HepG2 (cell line): ENCODE results near the gene CTSA. TPM values are rescaled to one million over a fixed set of nuclear protein-coding genes. Genes with fewer than 3 reads are reported as not detected.

Source experiments
- ATAC-seq: fragments of 200-7000 bp; cut with Tn5 transposase; 3 replicates; pipeline ENCODE4 v1.9.1; 2020; ENCODE audit warnings: mild to moderate bottlenecking, moderate library complexity
- BruUV-seq: library from RNA; stranded (reverse); fragments of 400-500 nt; replicated peaks from 2 replicates; lab custom pipeline; 2021; lab: Mats Ljungman, UMichigan
- CTCF ChIA-PET: fragments of 300-600 bp; formaldehyde crosslinking; extraction: SDS; loops from one replicate; lab custom pipeline; 2021; ENCODE audit warnings: low total read pairs, inconsistent platforms, low intra/inter-chr PET ratio; lab: Yijun Ruan, JAX
- POLR2A ChIA-PET: fragments of 350-600 bp; sonication (Branson Sonifier 250); formaldehyde crosslinking; loops from one replicate; lab custom pipeline; 2020; ENCODE audit warnings: antibody characterized with exemption, inconsistent platforms; lab: Yijun Ruan, JAX
- DNase-seq: peaks from one replicate; pipeline ENCODE4 v3.0.0-alpha.2; 2015; ENCODE audit warnings: low spot score
- FAIRE-seq: peaks from 3 replicates; lab custom pipeline; 2011; peaks lifted over from hg19 to GRCh38; lab: Jason Lieb, UNC
- H2AFZ ChIP-seq: one replicate; pipeline ENCODE4 v1.6.1; 2011; ENCODE audit warnings: low read length, inconsistent platforms
- H3K27ac ChIP-seq: fragments of 300-600 bp; 3 replicates; pipeline ENCODE4 v1.8.0; 2011; ENCODE audit warnings: mixed run types, mild to moderate bottlenecking, mixed read lengths, low read length, inconsistent platforms; ENCODE audit not compliant: insufficient read depth; ENCODE audit errors: extremely low read length
- H3K27me3 ChIP-seq, 2 experiments: fragments of 200-600 bp in 1 of 2; 2 replicates in 1 of 2; 3 replicates in 1 of 2; pipeline versions ENCODE4 v1.6.0 to v1.8.0; 2011; ENCODE audit warnings: low read length in 2 of 2, mild to moderate bottlenecking in 2 of 2, moderate library complexity in 2 of 2, inconsistent platforms in 1 of 2; ENCODE audit not compliant: insufficient read depth in 2 of 2, control insufficient read depth in 1 of 2
- H3K36me3 ChIP-seq, 2 experiments: fragments of 200-600 bp in 1 of 2; replicated peaks in 1 of 2; 2 replicates in 1 of 2; 3 replicates in 1 of 2; pipeline versions ENCODE4 v1.5.1 to v1.8.0; 2011; ENCODE audit warnings: low read length in 2 of 2, inconsistent platforms in 1 of 2; ENCODE audit not compliant: insufficient read depth in 2 of 2, control insufficient read depth in 1 of 2
- H3K4me1 ChIP-seq: 2 replicates; pipeline ENCODE4 v1.5.1; 2012; ENCODE audit warnings: low read length, inconsistent platforms; ENCODE audit not compliant: insufficient read depth
- H3K4me2 ChIP-seq: 2 replicates; pipeline ENCODE4 v1.6.0; 2011; ENCODE audit warnings: low read depth, low read length, inconsistent platforms
- H3K4me3 ChIP-seq, 3 experiments: fragments of 200-600 bp in 1 of 3; sonication (generic), shearing (Covaris generic) in 1 of 3; replicated peaks in 1 of 3; 2 replicates each; pipeline ENCODE4 v1.5.1; 2011 to 2016; ENCODE audit warnings: low read length in 3 of 3, inconsistent platforms in 2 of 3, low read depth in 2 of 3, mild to moderate bottlenecking in 2 of 3, control low read depth in 1 of 3, mixed read lengths in 1 of 3; ENCODE audit not compliant: insufficient read depth in 1 of 3
- H3K79me2 ChIP-seq: one replicate; pipeline ENCODE4 v1.6.1; 2011; ENCODE audit warnings: low read length, inconsistent platforms; ENCODE audit not compliant: insufficient read depth
- H3K9ac ChIP-seq: 2 replicates; pipeline ENCODE4 v1.6.0; 2011; ENCODE audit warnings: mild to moderate bottlenecking, low read depth, low read length, inconsistent platforms; ENCODE audit not compliant: insufficient read depth
- H3K9me3 ChIP-seq: 2 replicates; pipeline ENCODE4 v1.5.1; 2012; ENCODE audit warnings: mild to moderate bottlenecking, low read length
- H4K20me1 ChIP-seq: 2 replicates; pipeline ENCODE4 v1.6.0; 2011; ENCODE audit warnings: inconsistent platforms, mild to moderate bottlenecking, low read length, moderate library complexity; ENCODE audit not compliant: insufficient read depth
- AGO2 ChIP-seq: fragments of 200-400 bp; formaldehyde crosslinking; optimal IDR thresholded peaks from 2 replicates; pipeline ENCODE3; 2017; ENCODE audit warnings: mild to moderate bottlenecking, low read depth, low read length, moderate library complexity
- ATF7-NPFF ChIP-seq: sonication (generic); formaldehyde crosslinking; IDR thresholded peaks from 2 replicates; pipeline ENCODE4 v1.8.1; 2023; ENCODE audit warnings: mild to moderate bottlenecking, low read depth, missing genetic modification reagents, moderate library complexity
- EED ChIP-seq: sonication (generic); formaldehyde crosslinking; IDR thresholded peaks from 2 replicates; pipeline ENCODE4 v1.5.0; 2020; ENCODE audit warnings: mild to moderate bottlenecking, missing genetic modification reagents
- KDM6A ChIP-seq: IDR thresholded peaks from 2 replicates; pipeline ENCODE4 v1.6.1; 2016; ENCODE audit warnings: low read depth
- PAF1 ChIP-seq: IDR thresholded peaks from 2 replicates; pipeline ENCODE4 v1.6.1; 2016; ENCODE audit warnings: missing genetic modification reagents, missing compliant biosample characterization
- POLR2A ChIP-seq, 2 experiments: IDR thresholded peaks; 2 replicates each; pipeline ENCODE4 v1.6.1; 2011; ENCODE audit warnings: low read depth in 2 of 2, low read length in 2 of 2, mild to moderate bottlenecking in 1 of 2, moderate library complexity in 1 of 2; ENCODE audit not compliant: insufficient read depth in 1 of 2
- POLR2AphosphoS2 ChIP-seq: IDR thresholded peaks from 2 replicates; pipeline ENCODE4 v1.6.1; 2011; ENCODE audit warnings: low read depth, low read length, improper control_type of control experiment
- POLR2AphosphoS5 ChIP-seq: IDR thresholded peaks from 2 replicates; pipeline ENCODE4 v1.6.1; 2012; ENCODE audit warnings: low read depth, low read length
- PPARG ChIP-seq: conservative IDR thresholded peaks from 2 replicates; pipeline ENCODE4 v1.6.1; 2016; ENCODE audit warnings: missing biosample characterization, missing genetic modification reagents
- PRMT3 ChIP-seq: sonication (generic); formaldehyde crosslinking; IDR thresholded peaks from 2 replicates; pipeline ENCODE4 v1.8.1; 2022; ENCODE audit warnings: low read depth, mild to moderate bottlenecking, moderate library complexity, missing genetic modification reagents, borderline replicate concordance
- RBFOX2 ChIP-seq: fragments of 200-400 bp; formaldehyde crosslinking; IDR thresholded peaks from 2 replicates; pipeline ENCODE4 v1.6.1; 2017; ENCODE audit warnings: low read depth, mild to moderate bottlenecking, low read length
- SUZ12 ChIP-seq: fragments of 150-350 bp; IDR thresholded peaks from 2 replicates; pipeline ENCODE4 v1.6.1; 2014; ENCODE audit warnings: low read depth, low read length
- THAP7 ChIP-seq: sonication (generic); formaldehyde crosslinking; IDR thresholded peaks from 2 replicates; pipeline ENCODE4 v1.8.1; 2023; ENCODE audit warnings: mild to moderate bottlenecking, missing genetic modification reagents
- ZFP41 ChIP-seq: sonication (generic); formaldehyde crosslinking; IDR thresholded peaks from 2 replicates; pipeline ENCODE4 v1.4.0; 2020; ENCODE audit warnings: mild to moderate bottlenecking, missing genetic modification reagents, borderline replicate concordance
- ZNF12 ChIP-seq: sonication (generic); formaldehyde crosslinking; IDR thresholded peaks from 2 replicates; pipeline ENCODE4 v1.5.0; 2020; ENCODE audit warnings: missing genetic modification reagents
- ZNF383 ChIP-seq: sonication (generic); formaldehyde crosslinking; IDR thresholded peaks from 2 replicates; pipeline ENCODE4 v1.4.0; 2020; ENCODE audit warnings: missing genetic modification reagents, mild to moderate bottlenecking, borderline replicate concordance
- ZNF724P ChIP-seq: sonication (generic); formaldehyde crosslinking; IDR thresholded peaks from 2 replicates; pipeline ENCODE4 v1.8.0; 2022; ENCODE audit warnings: missing genetic modification reagents, borderline replicate concordance
- ZNF83 ChIP-seq: sonication (generic); formaldehyde crosslinking; IDR thresholded peaks from 2 replicates; pipeline ENCODE4 v1.4.0; 2020; ENCODE audit warnings: missing genetic modification reagents, mild to moderate bottlenecking, borderline replicate concordance
- ZNF891 ChIP-seq: sonication (generic); formaldehyde crosslinking; IDR thresholded peaks from 2 replicates; pipeline ENCODE4 v1.5.0; 2020; ENCODE audit warnings: mild to moderate bottlenecking, missing genetic modification reagents
- WGBS: methylation state at CpG from one replicate; pipeline ENCODE4 v1.1.6; 2017; ENCODE audit warnings: low lambda C conversion rate; 5-methylcytosine and 5-hydroxymethylcytosine counted together
- in situ Hi-C: cut with HindIII; loops from 2 replicates; pipeline ENCODE4 v1.10.0; 2017; ENCODE audit warnings: low pct_unique_long_range_greater_than_20kb; ENCODE audit not compliant: extremely low pct_ligation_motif_present
- intact Hi-C: fragments of 100-400 bp; cut with micrococcal nuclease; formaldehyde crosslinking; loops from one replicate; pipeline ENCODE4 v1.10.0; 2022; ENCODE audit not compliant: unreplicated experiment
- polyA plus RNA-seq, 8 experiments: library from polyadenylated mRNA; depleted of rRNA in 3 of 8; stranded (reverse) in 7 of 8; unstranded in 1 of 8; fragments of >200 nt; fragmentation: Illumina TruSeq in 4 of 8; extraction: Trizol in 4 of 8; gene quantifications; 2 replicates each; pipeline versions ENCODE4 v1.2.1 to v1.2.3, GENCODE V29; 2011 to 2016; ENCODE audit warnings: low read depth in 4 of 8, missing spikeins in 1 of 8, mixed read lengths in 1 of 8; ENCODE audit not compliant: insufficient read depth in 1 of 8
- total RNA-seq, 5 experiments: library from RNA; depleted of rRNA; stranded (reverse); fragments of >200 nt; fragmentation: Illumina TruSeq; extraction: Trizol; gene quantifications; 2 replicates each; pipeline ENCODE4 v1.2.3, GENCODE V29; 2016; ENCODE audit warnings: low read depth in 1 of 5
- TF ChIP-seq, protein P1 (sequence below): sonication (generic); formaldehyde crosslinking; IDR thresholded peaks from 2 replicates; pipeline ENCODE4 v1.5.0; 2020; ENCODE audit warnings: missing genetic modification reagents, mild to moderate bottlenecking, borderline replicate concordance
- TF ChIP-seq, protein P2 (sequence below): sonication (generic); formaldehyde crosslinking; conservative IDR thresholded peaks from 2 replicates; pipeline ENCODE4 v1.8.0; 2022; ENCODE audit warnings: mild to moderate bottlenecking, moderate library complexity, missing genetic modification reagents

Gene CTSA
- total and polyA plus RNA-seq, 2 of the 13 experiments (the other 11 are each of a cell fraction or from before 2014, with no cell fraction given) = 202 to 231 TPM

GRCh38 chr20:45948261-45948733 is 57.2 kb downstream of the CTSA start:
- CTCF ChIA-PET = no interaction called here
- H3K9ac ChIP-seq = no peak overlapping the region
- BruUV-seq = no TSS peak
- H3K27me3 ChIP-seq = no peaks in the 10 kb centered on the region
- no peak overlapping the region for H3K4me3 ChIP-seq
- no peak overlapping the region for H3K27ac ChIP-seq
- no peaks in the 10 kb centered on the region for H3K79me2 ChIP-seq
- in situ Hi-C loops (loop anchor here (5.0 kb wide), 1 partner anchor 121 kb away; the partner anchor contains the start of gene TNNC2), intact Hi-C loops (no loop called here)
- WGBS = 96% methylated on average over 7 of the region's 7 CpGs
- no peak overlapping the region for H3K4me2 ChIP-seq
- peaks cover 30% of the 10 kb centered on the region for H3K4me1 ChIP-seq
- FAIRE-seq (no peak), ATAC-seq (peak; percentile 2; the same call in 2 of the 3 replicates), DNase-seq (no peak)
- peaks cover 53 to 91% of the 10 kb centered on the region in 2 experiments for H3K36me3 ChIP-seq
- no peaks in the 10 kb centered on the region for H4K20me1 ChIP-seq
- POLR2A ChIA-PET = interaction anchor here (0.9 to 7.7 kb wide), 8 partner anchors 12 to 84 kb away, joined by 3 to 201 read pairs (median 3); partner anchors contain the start of genes CTSA, NEURL2, PCIF1 and ZNF335
- H2AFZ ChIP-seq = no peak overlapping the region
- H3K9me3 ChIP-seq = no peaks in the 10 kb centered on the region
- peak; percentile 78; the same call in 1 of the 2 replicates for TF ChIP-seq ZNF891 (CRISPR knock-in tag)
- peak in 1 of 2 experiments; percentile 38; a peak in 3 of 4 replicates for TF ChIP-seq POLR2A (IDR thresholded peaks at IDR 0.05; ENCODE audit: insufficient read depth in 1 of 2, low read depth in 2 of 2, low read length in 2 of 2)
- TF ChIP-seq ZNF12 (CRISPR knock-in tag) = no peak
- TF ChIP-seq POLR2AphosphoS5 = 0 out of 2 replicates have a peak, but pooled peaks have one; percentile 13
- TF ChIP-seq, protein P1, sequence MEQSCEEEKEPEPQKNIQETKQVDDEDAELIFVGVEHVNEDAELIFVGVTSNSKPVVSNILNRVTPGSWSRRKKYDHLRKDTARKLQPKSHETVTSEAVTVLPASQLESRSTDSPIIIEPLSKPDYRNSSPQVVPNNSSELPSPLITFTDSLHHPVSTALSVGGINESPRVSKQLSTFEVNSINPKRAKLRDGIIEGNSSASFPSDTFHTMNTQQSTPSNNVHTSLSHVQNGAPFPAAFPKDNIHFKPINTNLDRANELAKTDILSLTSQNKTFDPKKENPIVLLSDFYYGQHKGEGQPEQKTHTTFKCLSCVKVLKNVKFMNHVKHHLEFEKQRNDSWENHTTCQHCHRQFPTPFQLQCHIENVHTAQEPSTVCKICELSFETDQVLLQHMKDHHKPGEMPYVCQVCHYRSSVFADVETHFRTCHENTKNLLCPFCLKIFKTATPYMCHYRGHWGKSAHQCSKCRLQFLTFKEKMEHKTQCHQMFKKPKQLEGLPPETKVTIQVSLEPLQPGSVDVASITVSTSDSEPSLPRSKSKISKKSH = peak; percentile 49; the same call in 1 of the 2 replicates
- TF ChIP-seq EED (CRISPR knock-in tag) = 0 out of 2 replicates have a peak, but pooled peaks have one; percentile 64
- TF ChIP-seq PAF1 (CRISPR knock-in tag) = 0 out of 2 replicates have a peak, but pooled peaks have one; percentile 4
- no peak for TF ChIP-seq SUZ12
- TF ChIP-seq POLR2AphosphoS2 = peak; percentile 85
- TF ChIP-seq ZNF724P = 0 out of 2 replicates have a peak, but pooled peaks have one; percentile 56
- no peak for TF ChIP-seq ZNF383 (CRISPR knock-in tag)
- TF ChIP-seq RBFOX2 = peak; percentile 12; the same call in 1 of the 2 replicates
- peak; percentile 89 for TF ChIP-seq AGO2
- TF ChIP-seq, protein P2, sequence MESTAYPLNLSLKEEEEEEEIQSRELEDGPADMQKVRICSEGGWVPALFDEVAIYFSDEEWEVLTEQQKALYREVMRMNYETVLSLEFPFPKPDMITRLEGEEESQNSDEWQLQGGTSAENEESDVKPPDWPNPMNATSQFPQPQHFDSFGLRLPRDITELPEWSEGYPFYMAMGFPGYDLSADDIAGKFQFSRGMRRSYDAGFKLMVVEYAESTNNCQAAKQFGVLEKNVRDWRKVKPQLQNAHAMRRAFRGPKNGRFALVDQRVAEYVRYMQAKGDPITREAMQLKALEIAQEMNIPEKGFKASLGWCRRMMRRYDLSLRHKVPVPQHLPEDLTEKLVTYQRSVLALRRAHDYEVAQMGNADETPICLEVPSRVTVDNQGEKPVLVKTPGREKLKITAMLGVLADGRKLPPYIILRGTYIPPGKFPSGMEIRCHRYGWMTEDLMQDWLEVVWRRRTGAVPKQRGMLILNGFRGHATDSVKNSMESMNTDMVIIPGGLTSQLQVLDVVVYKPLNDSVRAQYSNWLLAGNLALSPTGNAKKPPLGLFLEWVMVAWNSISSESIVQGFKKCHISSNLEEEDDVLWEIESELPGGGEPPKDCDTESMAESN (CRISPR knock-in tag) = 0 out of 2 replicates have a peak, but pooled peaks have one; percentile 17
- no peak for TF ChIP-seq PPARG (CRISPR knock-in tag)
- TF ChIP-seq PRMT3 (CRISPR knock-in tag) = 0 out of 2 replicates have a peak, but pooled peaks have one; percentile 64
- peak; percentile 50; the same call in 1 of the 2 replicates for TF ChIP-seq ZNF83
- no peak for TF ChIP-seq KDM6A (CRISPR knock-in tag)
- TF ChIP-seq ZFP41 (CRISPR knock-in tag) = no peak
- 0 out of 2 replicates have a peak, but pooled peaks have one; percentile 56 for TF ChIP-seq ATF7-NPFF (CRISPR knock-in tag)
- 0 out of 2 replicates have a peak, but pooled peaks have one; percentile 61 for TF ChIP-seq THAP7 (CRISPR knock-in tag)
